H1 (cell line): ENCODE results near the gene B3GALT4. TPM values are rescaled to one million over a fixed set of nuclear protein-coding genes. Genes with fewer than 3 reads are reported as not detected.

Source experiments
- EP300 ChIP-seq, 2 experiments: IDR thresholded peaks; 1 replicate in 1 of 2; 2 replicates in 1 of 2; pipeline ENCODE4 v1.6.1; 2011 to 2012; ENCODE audit warnings: low read depth in 2 of 2, low read length in 2 of 2, mild to moderate bottlenecking in 2 of 2, borderline replicate concordance in 1 of 2, inconsistent platforms in 1 of 2, moderate library complexity in 1 of 2
- SP1 ChIP-seq: IDR thresholded peaks from 2 replicates; pipeline ENCODE4 v1.6.1; 2011; ENCODE audit warnings: low read depth, low read length
- polyA plus RNA-seq, 7 experiments: library from polyadenylated mRNA; depleted of rRNA in 3 of 7; stranded (reverse) in 5 of 7; unstranded in 2 of 7; fragments of >200 nt in 5 of 7; fragments of 200-250 nt in 2 of 7; gene quantifications; 1 replicate in 5 of 7; 2 replicates in 1 of 7; 4 replicates in 1 of 7; pipeline versions ENCODE4 v1.2.1 to v1.2.3, GENCODE V29; 2011 to 2013; ENCODE audit warnings: missing spikeins in 2 of 7, mixed read lengths in 2 of 7
- total RNA-seq: library from RNA; stranded (reverse); fragmentation: NEBNext Ultra II Directional; extraction: Animal tissue kit (Norgen Biotek cat#: 25700); gene quantifications from 2 replicates; pipeline ENCODE4 v1.2.1, GENCODE V29; 2021

B3GALT4 gene
- total and polyA plus RNA-seq, 2 of the 8 experiments (the other 6 are each of a cell fraction or from before 2014, with no cell fraction given), result 2.2 to 3.0 TPM

DNA sequence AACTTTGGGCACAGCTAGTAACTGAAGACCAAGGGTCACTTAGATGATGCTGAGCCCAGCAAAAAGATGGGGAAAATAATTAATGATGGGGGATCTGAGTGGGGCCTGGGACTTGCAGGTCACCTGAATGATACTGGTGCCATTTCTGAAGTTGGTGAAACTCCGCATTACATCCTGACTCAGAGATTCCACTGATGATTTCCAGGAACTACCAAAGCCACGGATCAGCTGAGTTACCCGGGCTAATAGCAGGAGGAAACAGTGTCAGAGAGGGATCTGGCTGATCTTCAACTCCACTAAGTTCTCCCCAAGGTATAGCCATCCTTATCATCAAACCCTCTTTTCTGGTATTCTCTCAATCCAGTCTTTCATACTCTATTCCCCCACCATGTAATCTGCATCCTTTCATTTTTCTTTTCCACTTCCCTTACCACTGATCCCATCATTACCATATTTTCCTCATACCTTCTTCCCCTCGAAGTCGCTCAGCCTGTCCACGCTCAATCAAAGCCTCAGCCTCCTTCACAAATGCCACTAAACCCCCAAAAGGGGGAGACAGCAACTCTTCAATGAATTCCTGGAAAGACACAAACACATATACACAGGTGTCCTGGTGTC, 25.4 kb upstream of the B3GALT4 start (continued):
- TF ChIP-seq EP300 (IDR thresholded peaks at IDR 0.05; ENCODE audit: borderline replicate concordance in 1 of 2, low read depth in 2 of 2, low read length in 2 of 2) (no peak), SP1 (no peak)
